ENCODE measurements around the gene IGFLR1. TPM values are rescaled to one million over a fixed set of nuclear protein-coding genes. Genes with fewer than 3 reads are reported as not detected.

The IGFLR1 gene
- total RNA-seq, 1 experiment from 2014 or later: 9.9 TPM

- Mint-ChIP-seq H3K27me3 (ENCODE audit: low read depth) (no peaks in the 10 kb centered on the region), H3K9me3 (no peaks in the 10 kb centered on the region), H3K4me3 (no peak overlapping the region), H3K27ac (no peak overlapping the region), H3K4me1 (0 out of 2 replicates have a peak, but pooled peaks cover 2% of the 10 kb centered on the region), H3K36me3 (peaks cover 58% of the 10 kb centered on the region)
- POLR2A ChIA-PET: interaction anchor here (1.7 kb wide), 1 partner anchor 9 kb away, joined by 6 read pairs; no protein-coding TSS in a partner anchor
- CTCF ChIA-PET: no interaction called here
- no peak for DNase-seq (ENCODE audit: low spot score)
- no peak for TF ChIP-seq AR (CRISPR knock-in tag; IDR thresholded peaks at IDR 0.05)
- TF ChIP-seq NFATC4 (CRISPR knock-in tag; IDR thresholded peaks at IDR 0.05): no peak
- TF ChIP-seq STAT6 (CRISPR knock-in tag; conservative IDR thresholded peaks at IDR 0.05; ENCODE audit: low read depth): no peak
- TF ChIP-seq CREM (CRISPR knock-in tag; IDR thresholded peaks at IDR 0.05): no peak
- TF ChIP-seq SOX15 (CRISPR knock-in tag; IDR thresholded peaks at IDR 0.05): no peak
- no peak for TF ChIP-seq USF1 (CRISPR knock-in tag; IDR thresholded peaks at IDR 0.05)
- TF ChIP-seq GTF2I (CRISPR knock-in tag; conservative IDR thresholded peaks at IDR 0.05): no peak
- no peak for TF ChIP-seq RELA (CRISPR knock-in tag; IDR thresholded peaks at IDR 0.05; ENCODE audit: borderline replicate concordance)
- no peak for TF ChIP-seq ATF2 (CRISPR knock-in tag; IDR thresholded peaks at IDR 0.05; ENCODE audit: borderline replicate concordance, low read depth)
- no peak for TF ChIP-seq CTCF (IDR thresholded peaks at IDR 0.05)
- no peak for ATAC-seq
These were observed 10.4 kb downstream of the IGFLR1 start for GRCh38 chr19:35731779-35732405.

- Mint-ChIP-seq H3K9me3 (no peaks in the 10 kb centered on the region), H3K36me3 (peaks cover 57% of the 10 kb centered on the region), H3K27ac (peak overlapping the region; percentile 9; the same call in 1 of the 2 replicates), H3K4me1 (0 out of 2 replicates have a peak, but pooled peaks cover 2% of the 10 kb centered on the region), H3K4me3 (no peak overlapping the region), H3K27me3 (ENCODE audit: low read depth) (no peaks in the 10 kb centered on the region)
- DNase-seq (ENCODE audit: low spot score) (no peak), ATAC-seq (no peak)
- ChIA-PET CTCF (no interaction called here), POLR2A (interaction anchor here (1.7 kb wide), 1 partner anchor 9 kb away, joined by 6 read pairs; no protein-coding TSS in a partner anchor)
- TF ChIP-seq KAT7 (CRISPR knock-in tag; IDR thresholded peaks at IDR 0.05; ENCODE audit: borderline replicate concordance) (no peak), ZBTB43 (CRISPR knock-in tag; IDR thresholded peaks at IDR 0.05) (no peak), ATF1 (CRISPR knock-in tag; IDR thresholded peaks at IDR 0.05) (no peak), ZNF317 (CRISPR knock-in tag; IDR thresholded peaks at IDR 0.05; ENCODE audit: borderline replicate concordance, low read depth) (no peak), ATF2 (CRISPR knock-in tag; IDR thresholded peaks at IDR 0.05; ENCODE audit: borderline replicate concordance, low read depth) (no peak), ARID4B (CRISPR knock-in tag; IDR thresholded peaks at IDR 0.05; ENCODE audit: borderline replicate concordance) (no peak)
These were observed 10.9 kb downstream of the IGFLR1 start for GRCh38 chr19:35731353-35731752.
